ENCODE data around the gene MORC4.
"Not testable (repeated sequence)": the region's sequence is repeated elsewhere in the genome, so short reads cannot be mapped to it uniquely, and the experiment has no call there.

The MORC4 gene

GRCh38 chrX:106973433-106974149, 26.4 kb downstream of the MORC4 start:
- no peak for TF ChIP-seq CTCF (IDR thresholded peaks at IDR 0.05; ENCODE audit: borderline replicate concordance, insufficient read depth, low read depth, low read length)
- H3K4me3 ChIP-seq (ENCODE audit: low read depth, low read length), result no peak overlapping the region

- no peak for TF ChIP-seq CTCF (IDR thresholded peaks at IDR 0.05; ENCODE audit: borderline replicate concordance, insufficient read depth, low read depth, low read length)
Measured at GRCh38 chrX:106972896-106973295, 27.1 kb downstream of the MORC4 start.

GRCh38 chrX:106966547-106966946, 33.5 kb downstream of the MORC4 start:
- H3K4me3 ChIP-seq (ENCODE audit: low read depth, low read length), result not testable (repeated sequence)

More at GRCh38 chrX:106972896-106973295, 27.1 kb downstream of the MORC4 start:
- no peak overlapping the region for H3K4me3 ChIP-seq (ENCODE audit: low read depth, low read length)

GRCh38 chrX:106964290-106964689, 35.7 kb downstream of the MORC4 start:
- no peak for TF ChIP-seq CTCF (IDR thresholded peaks at IDR 0.05; ENCODE audit: borderline replicate concordance, insufficient read depth, low read depth, low read length)
- no peak overlapping the region for H3K4me3 ChIP-seq (ENCODE audit: low read depth, low read length)

GRCh38 chrX:106963111-106963510, 36.9 kb downstream of the MORC4 start:
- H3K4me3 ChIP-seq (ENCODE audit: low read depth, low read length), result no peak overlapping the region
- TF ChIP-seq CTCF (IDR thresholded peaks at IDR 0.05; ENCODE audit: borderline replicate concordance, insufficient read depth, low read depth, low read length), result no peak

GRCh38 chrX:106959901-106960300, 40.1 kb downstream of the MORC4 start:
- TF ChIP-seq CTCF (IDR thresholded peaks at IDR 0.05; ENCODE audit: borderline replicate concordance, insufficient read depth, low read depth, low read length), result no peak
- H3K4me3 ChIP-seq (ENCODE audit: low read depth, low read length), result no peak overlapping the region

GRCh38 chrX:106957856-106958255, 42.2 kb downstream of the MORC4 start:
- H3K4me3 ChIP-seq (ENCODE audit: low read depth, low read length), result no peak overlapping the region
- no peak for TF ChIP-seq CTCF (IDR thresholded peaks at IDR 0.05; ENCODE audit: borderline replicate concordance, insufficient read depth, low read depth, low read length)

Measured in GM12875 (cell line).